Upper lobe of left lung (tissue), 6 donors: ENCODE data around the gene AZU1. TPM values are rescaled to one million over a fixed set of nuclear protein-coding genes. Genes with fewer than 3 reads are reported as not detected.

Source experiments
- ATAC-seq, 2 donors: fragments of 200-7000 bp; cut with Tn5 transposase; one replicate each; pipeline ENCODE4 v1.9.1; 2022; ENCODE audit warnings: mild to moderate bottlenecking in 2 of 2, moderate library complexity in 2 of 2; ENCODE audit not compliant: low FRiP score in 2 of 2
- DNase-seq, 2 donors: peaks; one replicate each; pipeline ENCODE4 v3.0.0-alpha.2; 2019 to 2020
- H3K27ac ChIP-seq, 4 donors: fragments of 200-600 bp; sonication (generic); one replicate each; pipeline ENCODE4 v1.5.1; 2016 to 2019
- H3K27me3 ChIP-seq, 4 donors: fragments of 200-600 bp; sonication (generic); one replicate each; pipeline ENCODE4 v1.5.1; 2017 to 2019
- H3K36me3 ChIP-seq, 4 donors: fragments of 200-600 bp; sonication (generic); one replicate each; pipeline ENCODE4 v1.5.1; 2016 to 2019
- H3K4me1 ChIP-seq, 4 donors: fragments of 200-600 bp; sonication (generic); one replicate each; pipeline ENCODE4 v1.5.1; 2018 to 2019
- H3K4me3 ChIP-seq, 4 donors: fragments of 200-600 bp; sonication (generic); one replicate each; pipeline ENCODE4 v1.5.1; 2017 to 2019; ENCODE audit warnings: mild to moderate bottlenecking in 2 of 4, moderate library complexity in 1 of 4
- H3K9me3 ChIP-seq, 4 donors: fragments of 200-600 bp; sonication (generic); one replicate each; pipeline ENCODE4 v1.5.1; 2018 to 2019
- EP300 ChIP-seq, 4 donors: sonication (generic); formaldehyde crosslinking; IDR thresholded peaks; one replicate each; pipeline ENCODE4 v1.5.1; 2017; ENCODE audit warnings: antibody characterized with exemption in 4 of 4, control low read depth in 2 of 4
- POLR2A ChIP-seq, 4 donors: fragments of 450-650 bp; IDR thresholded peaks; one replicate each; pipeline ENCODE4 v1.5.1; 2016 to 2017; ENCODE audit warnings: antibody characterized with exemption in 4 of 4, mild to moderate bottlenecking in 2 of 4
- POLR2AphosphoS5 ChIP-seq, 2 donors: sonication (generic); formaldehyde crosslinking; IDR thresholded peaks; one replicate each; pipeline ENCODE4 v1.5.1; 2017; ENCODE audit warnings: antibody characterized with exemption in 2 of 2
- WGBS, 2 donors: methylation state at CpG; one replicate each; pipeline ENCODE4 v1.1.5; 2017 to 2018; 5-methylcytosine and 5-hydroxymethylcytosine counted together
- total RNA-seq, 6 donors: library from RNA; depleted of rRNA in 4 of 6; stranded (reverse); fragments of >200 nt in 4 of 6; gene quantifications; one replicate each; pipeline versions ENCODE4 v1.1.0 to v1.2.1, GENCODE V29; 2016 to 2021
- TF ChIP-seq, protein P1 (sequence below), 6 experiments: fragments of 450-650 bp in 4 of 6; fragments of 200-600 bp in 2 of 6; sonication (generic) in 2 of 6; IDR thresholded peaks; one replicate each; pipeline ENCODE4 v1.5.1; 2016 to 2019; ENCODE audit warnings: antibody characterized with exemption in 6 of 6
- donor health status: DM: no; HTN: no; CAD: no; lungs with moderate emphysema.
- donor health status: DM: no; HTN: yes; CAD: no; lungs with severe emphysema.

Gene AZU1
- total RNA-seq, 6 donors from 2014 or later: 2.0 to 13.6 (median 5.3) TPM

GRCh38 chr19:812747-813218, 14.9 kb upstream of the AZU1 start:
- TF ChIP-seq, protein P1, sequence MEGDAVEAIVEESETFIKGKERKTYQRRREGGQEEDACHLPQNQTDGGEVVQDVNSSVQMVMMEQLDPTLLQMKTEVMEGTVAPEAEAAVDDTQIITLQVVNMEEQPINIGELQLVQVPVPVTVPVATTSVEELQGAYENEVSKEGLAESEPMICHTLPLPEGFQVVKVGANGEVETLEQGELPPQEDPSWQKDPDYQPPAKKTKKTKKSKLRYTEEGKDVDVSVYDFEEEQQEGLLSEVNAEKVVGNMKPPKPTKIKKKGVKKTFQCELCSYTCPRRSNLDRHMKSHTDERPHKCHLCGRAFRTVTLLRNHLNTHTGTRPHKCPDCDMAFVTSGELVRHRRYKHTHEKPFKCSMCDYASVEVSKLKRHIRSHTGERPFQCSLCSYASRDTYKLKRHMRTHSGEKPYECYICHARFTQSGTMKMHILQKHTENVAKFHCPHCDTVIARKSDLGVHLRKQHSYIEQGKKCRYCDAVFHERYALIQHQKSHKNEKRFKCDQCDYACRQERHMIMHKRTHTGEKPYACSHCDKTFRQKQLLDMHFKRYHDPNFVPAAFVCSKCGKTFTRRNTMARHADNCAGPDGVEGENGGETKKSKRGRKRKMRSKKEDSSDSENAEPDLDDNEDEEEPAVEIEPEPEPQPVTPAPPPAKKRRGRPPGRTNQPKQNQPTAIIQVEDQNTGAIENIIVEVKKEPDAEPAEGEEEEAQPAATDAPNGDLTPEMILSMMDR (IDR thresholded peaks at IDR 0.05): no peak
- TF ChIP-seq POLR2A (IDR thresholded peaks at IDR 0.05): no peak
- TF ChIP-seq POLR2AphosphoS5 (IDR thresholded peaks at IDR 0.05): no peak
- TF ChIP-seq EP300 (IDR thresholded peaks at IDR 0.05): no peak
- H3K27me3 ChIP-seq: no peaks in the 10 kb centered on the region
- DNase-seq (peak in 1 of 2 donors; percentile 86), ATAC-seq (no peak)
- peaks cover 48 to 69% (median 57%) of the 10 kb centered on the region in 4 donors for H3K36me3 ChIP-seq
- no peak overlapping the region for H3K4me3 ChIP-seq
- WGBS, 2 donors: 89 to 94% methylated on average over 25 to 54 of the region's 72 CpGs
- no peak overlapping the region for H3K27ac ChIP-seq
- peaks cover 0 to 2% (median 0%) of the 10 kb centered on the region in 4 donors for H3K4me1 ChIP-seq
- no peaks in the 10 kb centered on the region for H3K9me3 ChIP-seq

- TF ChIP-seq POLR2A (IDR thresholded peaks at IDR 0.05): no peak
- no peak for TF ChIP-seq EP300 (IDR thresholded peaks at IDR 0.05)
- no peak for TF ChIP-seq POLR2AphosphoS5 (IDR thresholded peaks at IDR 0.05)
- TF ChIP-seq, protein P1 (IDR thresholded peaks at IDR 0.05): no peak
- no peaks in the 10 kb centered on the region for H3K27me3 ChIP-seq
- peak in 1 of 2 donors; percentile 84 for DNase-seq
- WGBS, 2 donors: 94 to 95% methylated on average over 61 to 78 of the region's 87 CpGs
- no peaks in the 10 kb centered on the region for H3K9me3 ChIP-seq
- no peak overlapping the region for H3K4me3 ChIP-seq
- H3K4me1 ChIP-seq: no peaks in the 10 kb centered on the region
- no peak overlapping the region for H3K27ac ChIP-seq
- H3K36me3 ChIP-seq: peaks cover 41 to 62% (median 50%) of the 10 kb centered on the region in 4 donors
- ATAC-seq: peak in 1 of 2 donors; percentile 2
Measured at GRCh38 chr19:813219-814151, 14.2 kb upstream of the AZU1 start.

- H3K27ac ChIP-seq: no peak overlapping the region
- TF ChIP-seq POLR2AphosphoS5 (IDR thresholded peaks at IDR 0.05) (no peak), EP300 (IDR thresholded peaks at IDR 0.05) (no peak), POLR2A (IDR thresholded peaks at IDR 0.05) (no peak)
- TF ChIP-seq, protein P1 (IDR thresholded peaks at IDR 0.05): no peak
- H3K36me3 ChIP-seq: peaks cover 32 to 53% (median 41%) of the 10 kb centered on the region in 4 donors
- no peaks in the 10 kb centered on the region for H3K4me1 ChIP-seq
- DNase-seq (peak in 1 of 2 donors; percentile 86), ATAC-seq (peak; percentile 1 to 4)
- no peaks in the 10 kb centered on the region for H3K9me3 ChIP-seq
- H3K4me3 ChIP-seq: no peak overlapping the region
- H3K27me3 ChIP-seq: no peaks in the 10 kb centered on the region
- WGBS, 2 donors: 88 to 92% methylated on average over 32 to 48 of the region's 49 CpGs
Measured at GRCh38 chr19:814152-815078, 13.2 kb upstream of the AZU1 start.

GRCh38 chr19:815079-815774, 12.4 kb upstream of the AZU1 start:
- DNase-seq (peak in 1 of 2 donors; percentile 83), ATAC-seq (peak; percentile 4 to 9)
- Histone ChIP-seq H3K4me1 (no peaks in the 10 kb centered on the region), H3K27ac (no peak overlapping the region), H3K36me3 (peaks cover 24 to 44% (median 33%) of the 10 kb centered on the region in 4 donors), H3K9me3 (no peaks in the 10 kb centered on the region), H3K27me3 (no peaks in the 10 kb centered on the region), H3K4me3 (no peak overlapping the region)
- WGBS, 2 donors: 93 to 100% methylated on average over 1 to 28 of the region's 47 CpGs
- TF ChIP-seq, protein P1 (IDR thresholded peaks at IDR 0.05): no peak
